CD4-positive, CD25-positive, alpha-beta regulatory T cell (primary cell): ENCODE data around the gene PUDP. TPM values are rescaled to one million over a fixed set of nuclear protein-coding genes. Genes with fewer than 3 reads are reported as not detected.
A peak's percentile ranks its signal among the peaks of the same experiment; 100 is the strongest.
"Not testable (repeated sequence)": the region's sequence is repeated elsewhere in the genome, so short reads cannot be mapped to it uniquely, and the experiment has no call there.

Source experiments
- ATAC-seq, 2 donors: fragments of 150-1000 bp; cut with Tn5 transposase; one replicate each; pipeline ENCODE4 v1.10.0; 2021; ENCODE audit warnings: low read depth in 2 of 2, moderate number of reproducible peaks in 2 of 2, moderate library complexity in 1 of 2
- DNase-seq, 3 donors: peaks; one replicate each; pipeline versions ENCODE4 v3.0.0 to v3.0.0-alpha.2; 2012 to 2022; ENCODE audit warnings: mixed read lengths in 1 of 3
- H3K27ac ChIP-seq: one replicate; pipeline ENCODE4 v1.7.0; 2013; ENCODE audit warnings: mild to moderate bottlenecking, low read length; ENCODE audit not compliant: insufficient read depth, poor library complexity, severe bottlenecking
- H3K27me3 ChIP-seq: one replicate; pipeline ENCODE4 v1.7.0; 2013; ENCODE audit warnings: low read length; ENCODE audit not compliant: control insufficient read depth, insufficient read depth
- H3K36me3 ChIP-seq: one replicate; pipeline ENCODE4 v1.7.0; 2013; ENCODE audit warnings: mild to moderate bottlenecking, low read length, moderate library complexity; ENCODE audit not compliant: control insufficient read depth, insufficient read depth
- H3K4me1 ChIP-seq: 2 replicates; pipeline ENCODE4 v1.7.0; 2013; ENCODE audit warnings: mild to moderate bottlenecking, low read length; ENCODE audit not compliant: insufficient read depth, control insufficient read depth, poor library complexity, severe bottlenecking
- H3K4me3 ChIP-seq: one replicate; pipeline ENCODE4 v1.7.0; 2013; ENCODE audit warnings: low read depth, mild to moderate bottlenecking, low read length, moderate library complexity
- H3K9me3 ChIP-seq, 2 experiments: 1 replicate in 1 of 2; 2 replicates in 1 of 2; pipeline ENCODE4 v1.7.0; 2013; ENCODE audit warnings: low read length in 2 of 2, mild to moderate bottlenecking in 1 of 2, moderate library complexity in 1 of 2; ENCODE audit not compliant: control insufficient read depth in 2 of 2
- H3K27ac Mint-ChIP-seq, 3 donors: one replicate each; pipeline ENCODE4 v1.8.0; 2020 to 2022; ENCODE audit warnings: mild to moderate bottlenecking in 3 of 3, mixed read lengths in 3 of 3, moderate library complexity in 2 of 3
- H3K27me3 Mint-ChIP-seq: one replicate; pipeline ENCODE4 v1.8.0; 2022; ENCODE audit warnings: mild to moderate bottlenecking, mixed read lengths
- H3K36me3 Mint-ChIP-seq: one replicate; pipeline ENCODE4 v1.8.0; 2020; ENCODE audit warnings: mixed read lengths
- H3K4me1 Mint-ChIP-seq, 4 donors: one replicate each; pipeline ENCODE4 v1.8.0; 2020 to 2022; ENCODE audit warnings: mixed read lengths in 4 of 4, mild to moderate bottlenecking in 1 of 4
- H3K4me3 Mint-ChIP-seq, 4 donors: one replicate each; pipeline ENCODE4 v1.8.0; 2020 to 2022; ENCODE audit warnings: mild to moderate bottlenecking in 4 of 4, mixed read lengths in 4 of 4, moderate library complexity in 3 of 4
- H3K9me3 Mint-ChIP-seq, 7 donors: one replicate each; pipeline ENCODE4 v1.8.0; 2020 to 2022; ENCODE audit warnings: mixed read lengths in 7 of 7, mild to moderate bottlenecking in 3 of 7, moderate library complexity in 2 of 7
- polyA plus RNA-seq, 4 donors: library from polyadenylated mRNA; unstranded; fragments of 300-500 nt; fragmentation: Illumina TruSeq; gene quantifications; one replicate each; pipeline ENCODE4 v1.2.3, GENCODE V29; 2021
- total RNA-seq: library from RNA; stranded (reverse); gene quantifications from one replicate; pipeline ENCODE4 v1.2.3, GENCODE V29; 2022

Gene PUDP
- total and polyA plus RNA-seq, 5 donors from 2014 or later, result 14.9 to 26.4 (median 21.4) TPM

DNA sequence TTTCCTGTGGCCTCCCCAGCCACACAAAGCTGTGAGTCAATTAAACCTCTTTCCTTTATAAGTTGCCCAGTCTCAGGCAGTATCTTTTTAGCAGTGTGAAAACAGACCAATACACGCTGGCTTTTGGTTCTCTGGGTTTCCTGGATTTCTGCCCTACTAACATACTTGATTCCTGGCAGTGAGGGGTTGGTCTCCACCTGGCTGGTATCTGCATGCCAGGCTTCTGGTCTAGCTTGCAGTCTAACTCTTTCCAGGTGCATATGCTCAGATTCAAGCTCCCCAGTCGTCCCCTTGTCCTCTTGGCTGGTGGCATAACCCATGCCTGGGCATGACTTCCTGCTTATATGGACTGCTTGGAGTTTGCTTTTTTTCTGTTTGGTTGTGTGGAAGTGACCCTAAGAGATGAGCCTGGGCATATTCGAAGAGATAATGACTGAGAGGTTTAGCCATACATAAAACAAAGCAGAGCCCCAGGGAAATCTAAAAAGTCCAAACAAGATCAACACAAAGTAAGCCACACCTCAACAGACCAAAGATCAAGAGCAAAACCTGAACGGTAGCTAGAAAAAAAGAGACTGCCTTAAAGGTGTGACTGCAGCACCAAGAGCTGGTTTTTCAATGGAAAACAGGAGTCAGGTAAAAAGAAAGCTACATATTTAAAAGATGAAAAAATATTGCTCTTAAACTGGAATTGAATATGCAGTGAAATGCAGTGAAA, 102.6 kb downstream of the PUDP start:
- DNase-seq (no peak), ATAC-seq (no peak)
- H3K9me3 Mint-ChIP-seq, result peaks cover 0 to 3% (median 0%) of the 10 kb centered on the region in 7 donors
- peaks cover 0 to 4% (median 0%) of the 10 kb centered on the region in 4 donors for H3K4me1 Mint-ChIP-seq
- Histone ChIP-seq H3K4me3 (no peak overlapping the region), H3K36me3 (peaks cover 6% of the 10 kb centered on the region), H3K9me3 (no peaks in the 10 kb centered on the region), H3K4me1 (no peaks in the 10 kb centered on the region), H3K27ac (no peak overlapping the region), H3K27me3 (no peaks in the 10 kb centered on the region)
- H3K4me3 Mint-ChIP-seq, result no peak overlapping the region
- peaks cover 29% of the 10 kb centered on the region for H3K36me3 Mint-ChIP-seq
- no peak overlapping the region for H3K27ac Mint-ChIP-seq
- H3K27me3 Mint-ChIP-seq, result no peaks in the 10 kb centered on the region

DNA sequence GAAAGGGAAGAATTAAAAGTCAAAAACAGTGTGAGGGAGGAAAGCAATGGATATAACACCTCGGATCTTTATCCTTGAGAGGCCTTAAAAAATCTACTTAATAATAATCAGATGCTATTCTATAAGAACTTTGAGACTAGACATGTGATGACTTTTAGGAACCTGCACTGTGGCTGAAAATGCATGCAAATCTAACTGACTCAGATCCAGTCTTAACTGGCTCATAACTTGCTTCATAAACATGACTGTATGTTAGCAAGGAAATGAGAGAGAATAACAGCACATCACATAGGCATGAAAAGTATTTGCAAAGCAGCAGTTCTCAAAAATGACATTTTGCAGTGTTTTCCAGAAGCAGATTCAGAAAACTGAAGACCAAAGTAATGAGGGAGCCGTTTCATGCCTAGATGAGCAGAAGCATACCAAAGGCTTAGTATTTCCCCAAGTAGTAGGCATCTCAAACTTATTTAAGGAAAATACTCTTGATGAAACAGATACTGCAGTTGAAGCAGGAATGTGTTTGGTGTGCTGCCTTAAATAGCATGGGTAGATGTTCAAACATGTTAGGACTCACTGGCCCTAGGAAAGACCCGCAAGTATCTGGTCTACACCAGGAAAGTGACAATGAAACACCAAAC, 104.0 kb downstream of the PUDP start:
- H3K27me3 ChIP-seq, H3K4me3 Mint-ChIP-seq, H3K27me3 Mint-ChIP-seq, DNase-seq, H3K27ac ChIP-seq, H3K9me3 ChIP-seq, H3K4me1 ChIP-seq, ATAC-seq, H3K36me3 ChIP-seq, H3K4me3 ChIP-seq, H3K9me3 Mint-ChIP-seq, H3K27ac Mint-ChIP-seq, H3K4me1 Mint-ChIP-seq: not testable (repeated sequence)
- peaks cover 14% of the 10 kb centered on the region for H3K36me3 Mint-ChIP-seq

DNA sequence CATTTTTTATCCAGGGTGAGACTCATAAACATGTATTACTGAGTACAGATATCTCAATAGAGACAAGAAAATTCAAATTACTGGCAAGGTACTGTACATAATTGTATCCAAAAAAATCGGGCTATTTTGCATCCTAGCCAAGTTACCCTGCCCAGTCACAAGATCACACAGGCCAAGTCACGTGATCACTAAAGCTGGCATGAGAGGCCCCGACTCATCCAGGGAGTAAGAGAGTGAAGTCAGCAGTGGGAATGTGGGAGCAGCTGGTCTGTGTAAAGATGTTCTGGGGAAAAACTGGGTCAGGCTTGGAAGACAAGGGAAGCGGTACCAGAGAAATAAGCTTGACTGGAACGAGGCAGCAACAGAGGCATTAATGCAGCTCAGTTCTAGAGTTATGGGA, 119.7 kb downstream of the PUDP start:
- H3K27ac ChIP-seq, result no peak overlapping the region
- DNase-seq (no peak), ATAC-seq (no peak)
- no peaks in the 10 kb centered on the region for H3K9me3 Mint-ChIP-seq
- H3K4me1 Mint-ChIP-seq, result no peaks in the 10 kb centered on the region
- H3K36me3 Mint-ChIP-seq, result no peaks in the 10 kb centered on the region
- no peak overlapping the region for H3K4me3 Mint-ChIP-seq
- H3K27ac Mint-ChIP-seq, result no peak overlapping the region
- no peaks in the 10 kb centered on the region for H3K4me1 ChIP-seq
- H3K27me3 ChIP-seq, result no peaks in the 10 kb centered on the region
- no peak overlapping the region for H3K4me3 ChIP-seq
- no peaks in the 10 kb centered on the region for H3K27me3 Mint-ChIP-seq
- no peaks in the 10 kb centered on the region for H3K36me3 ChIP-seq
- H3K9me3 ChIP-seq, result no peaks in the 10 kb centered on the region

DNA sequence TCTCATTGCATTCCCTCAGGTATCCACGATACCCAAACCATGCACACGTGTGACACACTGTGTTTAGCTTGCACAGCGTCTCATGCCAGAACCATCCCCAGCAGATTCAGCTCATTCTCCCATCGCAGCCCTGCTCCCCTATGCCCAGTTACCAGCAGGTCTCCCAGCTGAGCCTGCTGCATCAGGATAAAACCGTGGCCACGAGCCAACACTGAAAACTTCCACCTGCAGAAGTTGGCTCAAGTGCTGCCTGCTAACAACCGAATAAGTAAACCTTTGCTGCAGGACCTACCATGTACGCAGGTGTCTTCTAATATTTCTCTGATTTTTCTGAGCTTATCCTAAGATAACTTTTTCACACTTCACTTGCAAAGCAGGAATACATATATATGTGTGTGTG, 120.9 kb downstream of the PUDP start:
- Histone ChIP-seq H3K4me1 (no peaks in the 10 kb centered on the region), H3K36me3 (no peaks in the 10 kb centered on the region), H3K27me3 (no peaks in the 10 kb centered on the region), H3K9me3 (no peaks in the 10 kb centered on the region), H3K27ac (no peak overlapping the region), H3K4me3 (no peak overlapping the region)
- ATAC-seq (no peak), DNase-seq (no peak)
- Mint-ChIP-seq H3K9me3 (no peaks in the 10 kb centered on the region), H3K36me3 (no peaks in the 10 kb centered on the region), H3K27me3 (no peaks in the 10 kb centered on the region), H3K27ac (peak overlapping the region in 1 of 3 donors; percentile 29), H3K4me1 (no peaks in the 10 kb centered on the region), H3K4me3 (no peak overlapping the region)

DNA sequence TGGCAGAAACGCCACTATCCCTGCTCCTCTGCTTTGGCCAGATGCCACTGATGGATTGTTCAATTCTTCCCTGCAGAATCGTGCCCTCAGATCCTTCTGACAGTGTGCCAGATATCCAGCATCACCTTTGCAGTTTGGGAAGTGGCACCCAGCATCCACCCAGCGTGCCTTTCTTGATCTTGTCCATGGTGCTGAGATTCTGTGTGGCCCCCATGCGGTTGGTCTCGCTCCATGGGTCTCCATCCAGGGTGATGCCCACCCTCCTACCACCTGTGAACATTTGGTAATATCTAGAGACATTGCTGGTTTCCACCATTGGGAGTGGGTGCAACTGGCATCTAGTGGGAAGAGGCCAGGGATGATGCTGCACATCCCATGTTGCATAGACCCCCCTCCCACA, 121.6 kb downstream of the PUDP start:
- H3K4me3 Mint-ChIP-seq, H3K27me3 Mint-ChIP-seq: not testable (repeated sequence)

DNA sequence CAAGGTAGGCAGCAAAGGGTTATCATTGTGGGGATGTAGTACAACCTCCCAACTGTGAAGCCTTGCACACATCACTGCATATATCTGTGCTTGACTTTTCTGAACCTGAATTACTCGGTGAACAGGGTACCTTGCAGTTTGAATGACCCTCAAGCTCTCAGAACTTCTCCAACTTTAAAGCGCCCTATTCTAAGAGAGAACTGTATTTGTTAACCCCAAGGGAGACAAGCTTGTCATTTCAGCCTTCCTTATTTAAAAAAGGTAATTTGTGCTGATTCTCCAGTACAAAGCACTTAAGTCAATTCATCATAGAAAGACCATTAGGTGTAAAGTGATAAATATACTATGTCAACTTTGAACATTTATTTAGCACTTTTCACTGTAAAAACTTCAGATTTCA, 122.5 kb downstream of the PUDP start:
- Mint-ChIP-seq H3K4me1 (no peaks in the 10 kb centered on the region), H3K27ac (no peak overlapping the region), H3K27me3 (no peaks in the 10 kb centered on the region), H3K9me3 (no peaks in the 10 kb centered on the region), H3K36me3 (no peaks in the 10 kb centered on the region), H3K4me3 (no peak overlapping the region)
- Histone ChIP-seq H3K27me3 (no peaks in the 10 kb centered on the region), H3K9me3 (no peaks in the 10 kb centered on the region), H3K27ac (no peak overlapping the region), H3K36me3 (no peaks in the 10 kb centered on the region), H3K4me1 (no peaks in the 10 kb centered on the region), H3K4me3 (no peak overlapping the region)
- ATAC-seq (no peak), DNase-seq (no peak)

More for the DNA sequence above, 121.6 kb downstream of the PUDP start:
- not testable (repeated sequence) for ATAC-seq, H3K9me3 ChIP-seq, H3K4me1 Mint-ChIP-seq, H3K4me3 ChIP-seq, DNase-seq, H3K4me1 ChIP-seq, H3K36me3 Mint-ChIP-seq, H3K27ac Mint-ChIP-seq, H3K27ac ChIP-seq, H3K27me3 ChIP-seq, H3K36me3 ChIP-seq, H3K9me3 Mint-ChIP-seq

DNA sequence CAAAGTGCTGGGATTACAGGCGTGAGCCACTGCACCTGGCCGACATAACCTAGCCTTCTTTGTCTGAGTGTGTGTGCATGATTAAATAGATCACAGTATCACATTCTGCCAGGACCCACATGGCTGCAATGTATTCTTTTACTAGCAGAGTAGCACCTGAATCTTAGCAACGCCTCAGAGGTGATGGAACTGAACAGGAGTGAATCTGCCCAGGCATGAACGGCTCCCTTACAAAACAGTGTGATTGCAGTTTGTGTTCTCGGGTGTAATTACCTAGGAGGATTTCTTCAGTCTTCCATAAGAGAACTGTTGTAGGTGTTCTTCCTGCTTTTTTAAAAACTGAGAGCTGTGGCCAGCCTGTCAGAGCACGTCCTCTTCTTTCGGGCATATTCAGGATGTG, 123.1 kb downstream of the PUDP start:
- no peak overlapping the region for H3K27ac Mint-ChIP-seq
- Histone ChIP-seq H3K4me3 (no peak overlapping the region), H3K4me1 (no peaks in the 10 kb centered on the region), H3K27ac (no peak overlapping the region), H3K9me3 (no peaks in the 10 kb centered on the region), H3K27me3 (no peaks in the 10 kb centered on the region), H3K36me3 (no peaks in the 10 kb centered on the region)
- DNase-seq, result no peak
- no peaks in the 10 kb centered on the region for H3K27me3 Mint-ChIP-seq
- H3K4me3 Mint-ChIP-seq, result no peak overlapping the region
- H3K4me1 Mint-ChIP-seq, result no peaks in the 10 kb centered on the region
- ATAC-seq, result no peak
- peaks cover 0 to 1% (median 0%) of the 10 kb centered on the region in 7 donors for H3K9me3 Mint-ChIP-seq
- no peaks in the 10 kb centered on the region for H3K36me3 Mint-ChIP-seq

DNA sequence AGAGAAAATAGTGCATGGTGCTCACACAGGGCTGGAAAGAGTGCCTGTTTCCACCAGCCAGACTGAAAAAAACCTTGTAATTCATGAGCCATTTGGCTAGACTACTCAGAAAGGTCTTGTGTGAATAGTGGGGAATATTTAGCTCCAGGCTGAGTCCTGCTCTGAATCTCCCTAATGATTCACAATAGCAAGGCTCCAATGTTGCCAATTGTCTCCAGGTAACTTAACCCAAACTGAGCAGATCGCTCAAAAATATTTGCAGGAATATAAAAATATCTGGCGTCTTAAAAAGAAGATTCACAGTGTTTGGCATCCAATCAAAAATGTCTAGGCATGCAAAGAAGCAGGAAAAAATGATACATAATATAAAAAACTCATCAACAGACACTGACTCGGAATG, 125.0 kb downstream of the PUDP start:
- H3K4me3 Mint-ChIP-seq, ATAC-seq, H3K27me3 ChIP-seq, H3K27ac ChIP-seq, H3K36me3 ChIP-seq, H3K9me3 Mint-ChIP-seq, H3K27me3 Mint-ChIP-seq, H3K27ac Mint-ChIP-seq, H3K9me3 ChIP-seq, H3K4me1 ChIP-seq, H3K4me3 ChIP-seq, H3K4me1 Mint-ChIP-seq, DNase-seq, H3K36me3 Mint-ChIP-seq: not testable (repeated sequence)
